Occipital lobe (tissue), 2 donors: ENCODE results near the gene TMPRSS3. TPM values are rescaled to one million over a fixed set of nuclear protein-coding genes. Genes with fewer than 3 reads are reported as not detected.

Experiments
- DNase-seq: peaks from one replicate; lab custom pipeline; 2025; lab: John Stamatoyannopoulos, UW
- total RNA-seq: library from RNA; depleted of rRNA; stranded (reverse); fragments of >200 nt; gene quantifications from one replicate; pipeline ENCODE4 v1.2.3, GENCODE V29; 2014

The TMPRSS3 gene
- total RNA-seq, 1 donor from 2014 or later, result not detected

DNA sequence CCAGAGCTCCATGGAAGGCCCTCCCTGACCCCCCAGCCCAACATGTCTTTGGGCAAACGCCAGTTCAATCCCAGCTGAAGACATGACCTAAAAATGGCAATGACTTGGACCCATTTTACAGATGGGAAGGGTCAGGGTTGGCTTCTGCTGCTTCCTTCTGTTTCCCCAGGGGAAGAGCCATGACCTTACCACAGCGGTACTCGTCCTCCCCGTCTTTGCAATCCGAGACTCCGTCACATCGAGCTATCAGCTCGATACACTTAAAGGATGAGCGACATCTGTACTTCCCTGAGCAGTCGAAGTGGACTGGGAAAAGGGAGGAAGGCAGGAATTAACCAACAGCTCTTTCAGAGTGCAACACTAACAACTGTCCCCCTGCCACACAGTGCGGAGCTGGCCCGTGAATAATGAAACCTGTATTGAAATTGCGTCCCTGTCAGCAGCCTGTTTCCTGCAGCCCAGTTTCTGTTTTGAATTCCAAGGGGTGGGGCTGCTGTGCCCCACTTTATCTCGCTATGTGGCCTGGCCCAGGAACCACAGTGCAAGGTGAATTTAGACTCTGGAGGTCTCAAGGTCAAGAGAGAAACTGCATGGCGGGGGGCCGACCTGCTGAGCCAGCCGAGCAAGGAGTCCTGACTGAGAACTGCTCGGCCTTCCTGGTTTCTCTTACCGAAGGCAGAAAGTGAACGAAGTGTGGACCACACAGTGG, 7.0 kb downstream of the TMPRSS3 start:
- DNase-seq, result no peak

DNA sequence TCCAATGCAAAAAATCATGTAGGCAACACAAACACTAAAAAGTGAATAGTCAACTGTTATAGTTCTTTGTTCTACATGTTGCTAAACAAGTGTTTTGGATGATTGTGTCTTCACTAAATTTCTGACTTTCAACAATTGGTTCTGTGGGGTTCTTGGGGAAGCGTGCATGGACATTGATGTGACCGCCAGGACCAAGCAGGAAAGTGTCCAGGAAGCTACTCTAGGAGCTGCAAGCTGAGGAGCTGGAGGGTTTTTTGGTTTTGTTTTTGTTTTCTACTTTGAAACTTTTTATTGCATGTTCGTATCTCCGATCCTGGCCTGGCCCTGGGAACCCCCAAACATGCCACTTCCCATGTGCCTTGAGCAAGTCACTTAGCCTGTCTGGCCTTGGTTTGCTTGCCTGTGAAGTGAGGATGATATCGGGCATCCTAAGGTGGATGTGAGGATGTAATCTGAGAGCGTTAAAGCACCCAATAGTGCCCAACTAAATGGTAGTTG, 8.0 kb downstream of the TMPRSS3 start:
- no peak for DNase-seq

DNA sequence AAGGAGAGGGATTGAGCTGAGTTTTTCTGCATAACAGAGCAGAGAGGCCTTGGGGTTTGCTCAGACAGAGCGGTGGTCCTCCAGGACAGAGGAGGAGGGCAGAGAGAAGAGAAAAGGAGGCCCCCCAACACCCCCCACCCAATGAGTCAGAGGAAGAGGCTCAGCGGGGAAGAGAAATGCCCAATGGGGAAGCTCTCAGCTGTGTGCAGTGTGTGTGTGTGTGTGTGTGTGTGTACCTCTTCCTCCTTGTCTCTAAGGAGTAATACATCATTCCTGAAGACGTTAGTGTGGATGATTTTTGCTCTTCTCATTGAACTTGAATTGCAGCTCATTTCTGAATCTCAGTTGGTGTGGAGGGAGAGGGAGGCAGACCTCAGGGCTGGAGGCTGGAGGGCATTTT, 8.7 kb downstream of the TMPRSS3 start:
- no peak for DNase-seq

DNA sequence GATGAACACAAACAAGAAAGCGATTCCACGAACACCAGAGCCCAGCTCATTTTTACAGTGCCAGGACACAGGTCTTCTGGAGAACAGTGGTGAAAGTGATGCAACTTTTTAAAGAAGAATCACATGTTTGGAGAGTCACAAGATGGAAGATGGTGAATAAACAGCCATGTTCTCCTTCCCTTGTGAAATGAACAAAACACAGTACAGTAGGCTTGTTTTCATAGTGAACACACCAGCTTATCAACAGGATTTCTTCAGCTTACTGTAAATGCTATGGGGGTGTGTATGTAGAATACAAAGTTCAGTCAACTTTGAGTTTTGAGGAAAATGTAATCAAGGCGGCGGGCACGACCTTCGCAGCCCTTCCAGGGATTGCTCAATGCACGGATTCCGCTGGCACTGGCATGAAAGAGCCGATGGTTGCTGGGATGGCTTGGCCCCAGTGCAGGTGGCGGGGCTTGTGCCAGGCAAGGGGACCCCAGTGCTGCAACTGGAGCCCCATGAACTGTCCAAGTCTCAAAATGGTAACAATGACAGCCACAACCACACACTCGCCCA, 9.7 kb downstream of the TMPRSS3 start:
- DNase-seq, result no peak

DNA sequence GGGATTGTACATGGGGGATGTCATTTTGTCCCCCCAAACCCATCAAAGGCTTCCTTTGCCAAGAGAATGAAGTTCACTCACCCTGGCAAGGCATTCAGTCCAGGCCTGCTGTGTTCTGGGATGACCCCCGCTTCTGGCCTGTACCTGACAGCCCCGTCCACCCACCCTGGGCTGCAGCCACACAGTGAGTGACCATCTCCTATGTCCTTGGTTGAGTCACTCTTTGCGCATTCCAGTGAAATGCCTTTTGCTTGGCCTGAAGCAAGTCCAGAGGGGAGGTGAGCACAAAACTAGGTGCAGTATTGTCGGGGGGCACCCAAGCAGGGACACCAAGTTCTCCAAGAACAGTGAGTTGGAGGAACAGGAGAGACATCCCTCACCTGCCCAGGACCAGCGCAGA, 10.2 kb downstream of the TMPRSS3 start:
- no peak for DNase-seq

DNA sequence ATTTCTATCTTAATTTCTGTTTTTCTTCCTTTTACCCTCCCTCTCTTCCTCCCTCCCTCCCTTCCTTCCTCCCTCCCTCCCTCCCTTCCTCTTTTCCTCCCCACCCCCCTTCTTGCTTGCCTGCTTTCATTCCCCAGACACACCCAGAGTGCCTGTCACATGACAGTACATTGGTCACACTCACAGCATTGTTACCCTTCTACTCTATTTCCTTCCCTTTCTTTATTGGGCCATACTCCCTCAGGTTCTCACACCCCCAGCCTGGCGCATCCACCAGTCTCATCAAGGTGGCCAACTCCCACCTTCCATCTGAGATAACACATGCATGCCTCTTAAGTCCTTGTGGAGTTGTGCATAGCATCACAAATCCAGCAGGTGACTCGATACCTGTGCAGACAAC, 10.9 kb downstream of the TMPRSS3 start:
- DNase-seq, result no peak

DNA sequence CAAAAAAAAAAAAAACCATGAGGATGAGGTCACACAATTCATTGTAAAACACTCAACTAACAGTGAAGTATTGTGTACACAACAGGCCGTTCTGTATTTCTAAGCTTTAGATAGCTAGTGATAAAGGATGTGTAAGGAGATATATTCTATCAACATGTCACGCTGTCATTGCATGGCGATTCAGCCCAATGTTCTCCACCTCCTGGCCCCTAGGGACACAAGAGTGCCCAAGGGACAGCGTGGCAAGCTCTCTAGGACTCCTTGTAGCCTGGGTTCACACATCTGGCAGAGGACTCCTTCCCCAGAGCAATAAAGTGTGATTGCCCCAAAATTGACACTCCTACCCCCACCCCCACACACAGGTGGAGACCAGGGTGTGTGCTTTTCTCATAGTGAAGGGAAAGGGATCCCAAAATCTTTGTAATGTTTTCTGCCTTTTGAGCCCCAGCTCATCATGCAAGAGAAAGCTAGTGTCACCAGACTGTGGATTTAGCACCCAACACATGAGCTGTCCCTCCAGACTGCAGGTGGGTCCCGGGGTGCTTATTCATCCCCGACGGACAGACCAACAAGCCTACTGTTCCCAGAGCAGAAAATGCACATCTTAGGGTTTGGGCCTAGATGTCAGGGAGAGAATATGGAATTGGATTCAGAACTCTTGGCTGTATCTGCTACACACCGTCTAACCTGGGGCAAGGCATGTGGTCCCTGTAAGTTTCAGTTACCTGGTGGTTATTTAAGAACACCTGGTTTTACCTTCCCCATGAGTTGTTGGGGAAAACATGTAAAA, 11.5 kb downstream of the TMPRSS3 start:
- DNase-seq, result no peak

DNA sequence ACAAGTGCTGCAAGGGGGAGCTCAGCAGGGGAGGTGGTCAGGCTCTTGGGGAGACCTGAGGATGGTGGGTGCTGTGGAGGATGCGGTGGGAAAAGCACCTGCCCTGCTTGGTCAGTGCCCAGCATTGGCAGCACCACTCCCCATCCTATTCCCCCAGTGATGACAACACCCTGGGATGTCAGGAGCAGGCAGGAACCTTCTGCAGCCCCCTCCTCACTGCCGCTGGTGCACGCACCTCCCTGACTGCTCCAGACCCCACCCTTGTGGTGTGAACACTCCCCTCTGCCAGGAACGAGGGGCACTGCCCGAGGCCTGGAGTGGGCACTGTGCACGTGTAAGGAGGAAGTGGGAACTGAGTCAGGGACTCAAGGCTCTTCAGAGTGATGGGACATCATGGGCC, 12.5 kb downstream of the TMPRSS3 start:
- DNase-seq, result no peak

DNA sequence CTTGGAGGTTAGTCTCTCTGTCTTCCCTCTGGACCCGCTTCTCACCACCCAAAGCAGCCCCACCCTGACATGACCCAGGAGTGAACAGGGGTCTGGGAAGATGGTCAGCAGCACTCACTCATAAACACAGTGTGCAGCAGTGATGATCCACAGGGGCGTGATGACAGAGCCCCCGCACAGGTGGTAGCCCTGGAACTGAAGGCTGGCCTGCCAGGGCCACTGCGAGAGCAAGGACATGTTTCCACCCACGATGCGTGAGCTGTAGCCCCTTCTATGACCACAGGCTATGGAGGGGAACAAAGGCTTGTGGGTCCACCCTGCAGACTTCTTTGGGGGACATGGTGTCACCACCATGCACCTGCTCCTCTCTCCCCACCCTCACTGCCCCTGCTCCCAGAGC, 12.9 kb downstream of the TMPRSS3 start:
- no peak for DNase-seq

DNA sequence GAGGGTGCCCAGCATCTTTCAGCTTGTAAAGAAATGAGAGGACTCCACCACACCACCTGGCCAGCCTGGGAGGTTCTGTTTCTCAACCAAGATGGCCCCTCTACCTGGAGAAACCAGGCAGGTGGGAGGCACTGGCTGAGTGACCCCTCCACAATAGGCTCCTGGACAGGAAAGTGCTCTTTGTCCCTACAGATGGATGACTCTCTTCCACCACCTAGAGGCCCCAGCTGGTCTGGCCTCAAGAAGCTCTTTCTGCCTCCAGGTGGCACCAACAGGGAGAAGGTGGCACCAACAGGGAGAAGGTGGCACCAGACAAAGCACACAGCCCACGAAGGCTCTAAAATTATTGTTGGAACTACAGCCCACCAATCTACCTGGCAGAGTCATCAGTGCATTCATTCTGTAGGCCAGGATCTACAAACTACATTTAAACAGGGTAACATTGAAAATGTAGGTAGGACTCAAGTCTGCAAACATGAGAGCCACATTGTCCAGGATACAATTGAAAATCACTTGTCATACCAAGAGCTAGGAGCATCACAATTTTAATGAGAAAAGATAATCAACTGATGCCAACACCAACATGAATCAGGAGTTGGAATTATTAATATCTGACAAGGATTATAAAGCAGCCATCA, 14.4 kb downstream of the TMPRSS3 start:
- no peak for DNase-seq

DNA sequence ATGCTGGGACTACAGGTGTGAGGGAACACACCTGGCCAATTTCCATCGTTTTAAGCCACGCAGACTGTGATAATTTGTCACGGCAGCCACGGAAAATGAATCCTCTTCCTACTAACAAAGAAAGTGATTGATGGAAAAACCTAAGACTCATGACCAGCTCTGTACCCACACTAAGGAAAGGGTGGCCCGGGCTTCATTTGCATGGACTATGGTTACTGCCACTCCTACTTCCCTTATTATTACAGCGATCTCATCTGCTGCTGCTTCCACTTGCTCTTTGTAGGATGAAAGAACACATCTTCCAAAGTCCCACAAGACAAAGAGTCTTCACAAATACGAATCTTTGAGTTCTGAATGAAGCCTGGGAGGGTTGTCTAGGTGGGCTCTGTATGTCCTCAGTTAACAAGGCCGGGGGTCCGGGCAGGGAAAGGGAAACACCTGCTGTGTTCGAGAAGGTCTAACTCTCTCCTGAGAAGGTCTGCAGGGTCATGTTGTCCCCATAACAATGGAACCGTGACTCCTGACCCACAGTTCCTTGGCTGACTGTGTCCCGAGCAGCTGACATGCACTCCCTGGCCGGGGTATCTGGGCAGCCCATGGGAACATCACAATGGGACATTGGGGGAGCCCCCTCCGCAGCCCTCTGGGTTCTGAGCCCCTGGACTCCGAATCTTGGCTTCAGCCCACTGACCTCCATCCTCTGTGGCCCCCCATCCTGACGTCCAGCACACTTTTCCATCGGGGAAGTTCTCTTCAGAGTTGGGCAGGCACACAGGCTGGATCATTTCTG, 16.2 kb downstream of the TMPRSS3 start:
- no peak for DNase-seq

DNA sequence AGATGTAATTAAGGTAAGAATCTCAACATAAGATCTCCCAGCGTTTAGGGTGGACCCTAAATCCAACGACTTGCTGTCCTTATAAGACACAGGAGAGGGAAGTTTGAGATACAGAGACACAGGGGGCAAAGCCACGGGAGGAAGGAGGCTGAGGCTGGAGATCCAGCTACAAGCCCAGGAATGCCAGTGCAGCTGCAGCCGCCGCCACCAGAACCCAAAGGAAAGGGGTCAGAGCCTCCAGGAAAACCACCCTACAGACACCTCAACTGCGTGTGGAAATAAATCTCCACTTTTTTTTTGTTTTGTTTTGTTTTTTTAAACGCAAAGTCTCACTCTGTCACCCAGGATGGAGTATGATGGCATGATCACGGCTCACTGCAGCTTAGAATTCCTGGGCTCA, 17.4 kb downstream of the TMPRSS3 start:
- no peak for DNase-seq

DNA sequence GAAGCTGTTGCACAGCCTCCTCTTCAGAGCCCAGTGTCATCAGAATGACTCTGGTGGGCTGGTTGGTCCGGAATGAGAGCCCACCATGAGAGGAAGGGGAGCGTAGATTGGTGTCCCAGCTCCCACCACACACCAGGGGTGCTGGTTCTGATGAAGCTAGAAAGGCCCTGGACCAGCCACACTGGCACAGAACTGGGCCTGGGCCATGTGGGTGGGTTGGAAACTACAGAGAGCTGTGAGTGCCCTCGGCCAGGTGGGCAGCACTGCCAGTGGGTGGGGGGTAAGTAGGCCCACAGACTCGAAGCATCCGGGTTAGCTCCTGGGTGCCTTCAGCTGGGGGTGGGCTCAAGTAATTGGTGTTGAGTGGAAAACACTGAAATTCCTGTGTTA, 17.9 kb downstream of the TMPRSS3 start:
- DNase-seq, result no peak

DNA sequence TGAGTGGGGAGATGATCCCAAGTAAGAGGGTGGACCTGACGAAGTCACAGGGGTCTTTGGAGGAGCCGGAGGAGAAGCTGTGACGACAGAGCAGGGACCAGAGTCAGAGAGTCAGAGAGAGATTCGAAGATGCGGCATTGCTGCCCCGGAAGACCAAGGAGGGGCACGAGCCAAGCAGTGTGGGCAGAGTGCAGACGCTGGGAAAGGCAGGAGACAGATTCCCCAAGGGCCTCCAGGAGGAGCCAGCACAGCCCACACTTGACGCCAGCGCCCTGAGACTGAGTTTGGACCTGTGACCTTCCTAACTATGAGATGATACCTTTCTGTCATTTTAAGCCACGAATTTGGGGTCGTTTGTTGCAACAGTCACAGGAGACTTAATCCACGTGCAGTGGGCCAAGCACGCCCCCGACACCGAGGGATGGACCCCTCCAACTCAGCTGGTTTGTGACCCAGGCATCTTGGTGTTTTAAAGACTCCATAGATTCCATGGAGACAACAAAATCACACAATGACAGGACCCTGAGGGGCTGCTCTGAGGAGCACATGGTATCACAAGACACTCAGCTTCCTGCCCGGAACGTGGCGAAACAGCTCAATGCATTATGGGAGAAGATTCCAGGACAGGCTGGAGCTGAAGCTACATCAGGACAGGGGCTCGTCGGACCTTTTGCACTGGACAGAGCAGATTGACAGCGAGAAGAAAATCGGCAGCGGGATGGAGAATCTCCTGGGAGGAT, 18.5 kb downstream of the TMPRSS3 start:
- no peak for DNase-seq

DNA sequence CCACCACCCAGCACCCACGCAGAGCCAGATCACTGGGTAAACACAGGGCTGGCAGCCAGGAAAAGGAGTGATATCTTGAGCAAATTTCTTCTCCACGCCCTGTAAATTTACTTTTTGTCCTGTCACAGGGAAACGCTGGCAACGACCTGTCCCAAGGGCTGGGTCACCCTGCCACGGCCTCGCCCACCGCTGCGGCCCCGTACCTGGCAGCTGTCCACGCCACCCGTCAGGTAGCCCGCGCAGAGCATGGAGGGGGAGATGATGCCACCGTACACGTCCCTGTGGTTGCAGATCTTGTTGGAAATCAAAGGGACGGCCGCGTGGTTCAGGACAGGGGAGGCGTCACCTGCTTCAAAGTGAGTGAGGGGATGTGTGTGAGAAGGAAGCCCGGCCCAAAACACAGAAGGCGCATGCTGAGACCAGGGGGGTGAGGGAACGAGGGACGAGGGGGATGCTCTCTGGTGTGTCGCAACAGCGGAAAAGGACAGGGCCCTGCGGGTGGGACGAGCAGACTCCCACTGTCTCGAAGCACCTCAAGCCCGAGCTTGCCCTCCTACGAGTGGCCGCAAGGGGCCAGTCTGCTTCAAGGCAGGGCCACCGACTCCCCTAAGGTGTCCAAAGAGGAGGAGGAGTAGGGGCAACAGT, 19.4 kb downstream of the TMPRSS3 start:
- DNase-seq, result no peak

DNA sequence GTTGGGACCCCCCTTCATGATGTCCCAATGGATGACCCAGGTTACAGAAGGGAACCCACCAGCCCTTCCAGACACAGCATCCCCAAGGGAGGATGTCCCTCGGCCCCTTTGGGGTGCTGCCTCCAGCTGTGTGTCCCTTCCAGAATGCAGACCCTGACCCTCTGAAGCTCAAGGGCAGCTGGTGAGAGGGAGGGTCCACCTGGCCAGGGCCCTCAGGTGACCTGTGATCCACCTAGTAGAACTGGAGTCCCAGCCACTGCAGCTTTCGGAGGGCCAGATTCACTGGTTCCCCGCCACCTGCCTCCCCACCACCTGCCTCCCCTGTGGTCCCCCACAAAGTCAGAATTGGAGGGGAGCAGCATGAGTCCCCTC, 19.9 kb downstream of the TMPRSS3 start:
- no peak for DNase-seq

DNA sequence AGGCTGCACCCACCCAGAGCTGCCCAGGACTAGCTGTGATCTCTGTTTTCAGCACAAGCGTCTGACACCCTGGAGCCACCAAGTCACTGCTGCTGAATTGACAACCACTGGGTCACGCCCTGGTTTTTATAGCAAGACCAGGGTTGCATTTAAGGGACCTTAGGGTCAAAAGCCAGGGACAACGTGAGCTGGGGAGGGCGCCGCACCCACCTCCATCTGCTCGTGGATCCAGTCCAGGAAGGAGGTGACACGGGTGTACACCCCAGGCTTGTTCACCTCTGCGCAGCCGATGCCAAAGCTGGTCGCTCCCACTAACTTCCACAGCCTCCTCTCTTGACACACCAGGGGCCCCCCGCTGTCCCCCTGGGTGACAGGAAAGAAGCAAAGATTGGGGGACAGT, 20.3 kb downstream of the TMPRSS3 start:
- DNase-seq, result no peak

DNA sequence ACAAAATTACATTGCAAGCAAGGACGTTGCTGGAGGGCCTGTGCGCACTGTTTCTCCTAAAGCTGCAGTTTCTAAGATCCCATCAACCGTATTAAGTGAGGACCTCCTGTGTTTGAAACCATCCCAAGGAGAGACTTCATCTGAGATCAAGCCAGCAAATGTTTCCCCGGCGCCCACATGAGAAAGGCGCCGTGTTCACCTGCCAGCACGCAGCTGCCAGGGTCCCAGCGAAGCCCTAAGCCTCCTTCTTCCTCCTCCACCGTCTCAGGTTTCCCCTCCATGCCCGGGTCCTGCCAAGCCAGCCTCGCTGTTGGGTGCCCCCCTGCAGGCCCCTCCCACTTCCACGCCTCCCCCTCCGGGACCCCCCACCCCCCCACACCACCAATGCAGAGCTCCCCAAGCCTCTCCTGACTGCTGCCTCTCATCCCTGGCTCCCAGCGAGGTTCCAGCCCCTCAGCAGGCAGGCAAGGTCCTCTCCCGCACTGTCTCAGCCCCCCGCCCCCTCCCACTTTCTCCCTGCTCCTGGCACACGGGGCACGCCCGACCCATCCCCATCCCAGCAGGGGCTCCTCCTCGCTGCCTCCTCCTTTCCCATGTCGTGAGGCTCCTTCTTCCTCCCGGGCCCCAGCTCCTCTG, 20.9 kb downstream of the TMPRSS3 start:
- DNase-seq, result no peak

DNA sequence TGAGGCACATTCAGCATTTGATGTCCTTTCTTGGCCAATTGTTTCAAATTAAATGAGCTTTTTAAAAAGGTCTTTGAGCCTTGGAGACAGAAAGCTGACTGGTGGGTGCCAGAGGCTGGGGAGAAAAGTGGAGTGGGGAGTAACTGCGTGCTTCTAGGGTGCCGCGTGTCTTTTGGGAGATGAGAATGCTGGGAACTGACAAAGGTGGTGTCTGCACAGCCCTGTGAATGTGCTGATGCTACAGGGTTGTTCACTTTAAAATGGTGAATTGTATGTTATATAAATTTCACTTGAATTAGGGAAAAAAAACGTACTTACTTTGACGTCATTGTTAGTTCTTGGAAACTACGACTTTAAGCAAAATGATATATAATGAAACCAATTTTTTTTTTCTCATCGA, 21.4 kb downstream of the TMPRSS3 start:
- DNase-seq, result no peak
